ENCODE measurements around the gene AEBP1. TPM values are rescaled to one million over a fixed set of nuclear protein-coding genes. Genes with fewer than 3 reads are reported as not detected.

The AEBP1 gene
- total RNA-seq, 2 donors from 2014 or later, result 39.2 to 51.9 TPM

- H3K27me3 ChIP-seq, result no peaks in the 10 kb centered on the region
- peaks cover 14% of the 10 kb centered on the region for H3K4me1 ChIP-seq
- no peak overlapping the region for H3K27ac ChIP-seq
- TF ChIP-seq CTCF (IDR thresholded peaks at IDR 0.05) (no peak), POLR2A (IDR thresholded peaks at IDR 0.05) (no peak)
- H3K36me3 ChIP-seq (replicated peaks in 1 of 2; ENCODE audit: insufficient read depth in 1 of 2, low read depth in 2 of 2), result no peaks in the 10 kb centered on the region
- intact Hi-C loops (cut with DNase I), result no loop called here
- DNase-seq (no peak), ATAC-seq (no peak)
- H3K9me3 ChIP-seq, result no peaks in the 10 kb centered on the region
- H3K4me3 ChIP-seq, result no peak overlapping the region
Observed at GRCh38 chr7:44127161-44127560, 23.0 kb downstream of the AEBP1 start.

GRCh38 chr7:44128721-44129582 lies 24.8 kb downstream of the AEBP1 start:
- Histone ChIP-seq H3K4me1 (peaks cover 3% of the 10 kb centered on the region), H3K9me3 (no peaks in the 10 kb centered on the region), H3K4me3 (no peak overlapping the region), H3K27me3 (no peaks in the 10 kb centered on the region), H3K36me3 (replicated peaks in 1 of 2; ENCODE audit: insufficient read depth in 1 of 2, low read depth in 2 of 2) (no peaks in the 10 kb centered on the region), H3K27ac (no peak overlapping the region)
- intact Hi-C loops (cut with DNase I), result no loop called here
- WGBS, 2 donors, result 58 to 63% methylated on average over 6 of the region's 6 CpGs
- TF ChIP-seq POLR2A (IDR thresholded peaks at IDR 0.05) (no peak), CTCF (IDR thresholded peaks at IDR 0.05) (no peak)
- no peak for DNase-seq
- ATAC-seq, result no peak

- DNase-seq (peak in 3 of 4 donors; percentile 34 to 51 (median 44)), ATAC-seq (peak; percentile 65)
- no peaks in the 10 kb centered on the region for H3K27me3 ChIP-seq
- H3K4me1 ChIP-seq, result no peaks in the 10 kb centered on the region
- TF ChIP-seq POLR2A (IDR thresholded peaks at IDR 0.05), result no peak
- TF ChIP-seq CTCF (IDR thresholded peaks at IDR 0.05), result peak in 4 of 7 experiments; percentile 5 to 35 (median 14)
- intact Hi-C loops (cut with DNase I), result no loop called here
- 63% methylated on average over 10 to 11 of the region's 12 CpGs for WGBS, 2 donors
- H3K9me3 ChIP-seq, result no peaks in the 10 kb centered on the region
- H3K36me3 ChIP-seq (replicated peaks in 1 of 2; ENCODE audit: insufficient read depth in 1 of 2, low read depth in 2 of 2), result no peaks in the 10 kb centered on the region
- H3K27ac ChIP-seq, result no peak overlapping the region
- no peak overlapping the region for H3K4me3 ChIP-seq
Observed at GRCh38 chr7:44131173-44132029, 27.3 kb downstream of the AEBP1 start.

GRCh38 chr7:44132039-44132438 lies 27.9 kb downstream of the AEBP1 start:
- no peak for DNase-seq
- TF ChIP-seq POLR2A (IDR thresholded peaks at IDR 0.05) (no peak), CTCF (IDR thresholded peaks at IDR 0.05) (no peak)
- Histone ChIP-seq H3K36me3 (replicated peaks in 1 of 2; ENCODE audit: insufficient read depth in 1 of 2, low read depth in 2 of 2) (no peaks in the 10 kb centered on the region), H3K27ac (no peak overlapping the region), H3K27me3 (no peaks in the 10 kb centered on the region), H3K4me1 (no peaks in the 10 kb centered on the region), H3K9me3 (no peaks in the 10 kb centered on the region), H3K4me3 (no peak overlapping the region)
- no peak for ATAC-seq
- intact Hi-C loops (cut with DNase I), result no loop called here
- 68 to 94% methylated on average over 2 of the region's 2 CpGs for WGBS, 2 donors
